GM23248 (cell line): Measurements from ENCODE around the gene SLC22A14.

Source experiments
- EZH2 ChIP-seq: fragments of 200-600 bp; sonication (generic); IDR thresholded peaks from 2 replicates; pipeline ENCODE4 v1.6.1; 2018; ENCODE audit warnings: antibody characterized with exemption, mild to moderate bottlenecking; ENCODE audit not compliant: insufficient read depth, poor library complexity, severe bottlenecking
- EZH2phosphoT487 ChIP-seq: fragments of 200-600 bp; sonication (generic); IDR thresholded peaks from 2 replicates; pipeline ENCODE4 v1.6.1; 2018; ENCODE audit warnings: antibody characterized with exemption, moderate library complexity, mild to moderate bottlenecking, low read depth; ENCODE audit not compliant: insufficient read depth

DNA sequence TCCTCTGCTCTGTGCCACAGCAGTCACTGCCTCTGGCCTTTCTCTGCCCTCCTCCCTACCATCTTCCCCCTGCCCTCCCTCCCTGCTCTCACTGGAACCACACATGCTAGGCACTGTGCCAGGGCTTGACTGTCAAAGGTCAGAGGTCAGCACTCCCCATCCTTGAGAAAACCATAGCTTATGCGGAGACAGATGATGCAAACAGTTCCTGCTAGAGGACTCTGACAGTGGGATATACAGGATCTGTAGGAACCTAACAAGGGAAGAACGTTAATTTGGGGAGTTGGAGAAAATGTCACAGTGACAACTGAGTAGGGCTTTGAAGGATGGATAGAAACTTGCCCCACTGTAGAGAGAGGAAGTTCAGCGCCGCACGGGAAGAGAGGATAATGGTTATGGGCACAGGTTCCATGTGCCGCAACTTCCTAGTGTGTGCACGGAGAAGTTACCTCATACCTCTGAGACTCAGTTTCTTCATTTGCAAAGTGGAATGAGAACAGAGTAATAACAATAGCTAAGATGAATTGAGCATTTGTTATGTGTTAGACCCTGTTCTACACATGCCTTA lies 35.2 kb downstream of the SLC22A14 start:
- TF ChIP-seq EZH2, result no peak
- no peak for TF ChIP-seq EZH2phosphoT487
